GM18951 (cell line): ENCODE data around the gene OR52N4.
"Not testable (repeated sequence)": the region's sequence is repeated elsewhere in the genome, so short reads cannot be mapped to it uniquely, and the experiment has no call there.

Experiments
- POLR2A ChIP-seq: IDR thresholded peaks from 4 replicates; pipeline ENCODE4 v1.6.1; 2011; ENCODE audit warnings: mild to moderate bottlenecking; ENCODE audit not compliant: insufficient read length, insufficient read depth; ENCODE audit errors: extremely low read depth
- in situ Hi-C: fragments of 300-500 bp; cut with MboI; formaldehyde crosslinking; loops from one replicate; pipeline ENCODE4 v1.12.0; 2022; ENCODE audit warnings: low sequenced_read_pairs, mixed read lengths, inconsistent platforms; ENCODE audit not compliant: unreplicated experiment

OR52N4 gene

GRCh38 chr11:5753943-5754342 lies at the start of gene OR52N4:
Gene OR52N4 (plus strand): TSS chr11:5754243. CDS start chr11:5754741, 498 bp downstream.
- no peak for TF ChIP-seq POLR2A
- in situ Hi-C loops = no loop called here

DNA sequence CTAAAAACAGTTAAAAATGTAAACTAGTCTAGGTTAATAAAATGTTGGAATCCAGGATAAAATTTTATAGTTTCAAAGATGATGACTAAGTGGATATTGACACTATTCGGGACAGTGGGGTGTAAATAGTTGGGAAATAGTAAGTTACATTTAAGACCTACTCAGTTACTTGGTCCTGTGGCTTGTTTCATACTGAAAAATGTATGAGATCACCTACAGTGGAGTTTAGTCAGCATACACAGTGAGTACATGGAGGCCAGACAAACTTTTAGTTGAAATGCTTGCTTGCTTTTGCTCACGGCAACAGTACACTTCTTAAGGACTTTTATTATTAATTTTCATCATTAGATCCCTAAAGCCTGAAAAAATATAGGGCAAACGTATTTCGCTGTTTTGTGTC lies 48.4 kb upstream of the OR52N4 start:
- in situ Hi-C loops = no loop called here

GRCh38 chr11:5712507-5712906 lies 41.5 kb upstream of the OR52N4 start:
- no peak for TF ChIP-seq POLR2A

More for the DNA sequence above, 48.4 kb upstream of the OR52N4 start:
- no peak for TF ChIP-seq POLR2A

DNA sequence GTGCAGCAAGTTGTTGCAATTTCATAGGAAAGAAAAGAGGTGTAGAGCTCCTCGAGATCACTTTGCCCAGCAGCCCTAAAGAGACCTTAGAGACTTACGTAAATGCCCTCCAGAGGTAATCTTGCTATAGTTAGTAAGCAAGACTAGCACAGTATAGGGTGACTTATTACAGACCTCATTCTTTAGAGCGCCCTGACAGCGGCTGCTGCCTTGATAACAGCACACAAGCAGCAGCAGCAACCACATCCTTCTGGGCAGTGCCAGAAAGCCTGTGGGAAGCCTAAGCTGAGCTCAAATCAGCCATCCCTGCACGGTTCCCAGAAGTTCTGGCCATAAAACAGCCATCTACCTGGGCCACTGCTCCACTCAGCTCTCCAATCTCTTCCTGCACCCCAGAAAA lies 40.3 kb upstream of the OR52N4 start:
- no peak for TF ChIP-seq POLR2A
- in situ Hi-C loops = no loop called here

More at GRCh38 chr11:5712507-5712906, 41.5 kb upstream of the OR52N4 start:
- in situ Hi-C loops = no loop called here

- in situ Hi-C loops = not testable (repeated sequence)
Measured at GRCh38 chr11:5716518-5716917, 37.5 kb upstream of the OR52N4 start.

- in situ Hi-C loops = no loop called here
- no peak for TF ChIP-seq POLR2A
Measured at GRCh38 chr11:5719703-5720495, 34.1 kb upstream of the OR52N4 start.

- in situ Hi-C loops = no loop called here
- TF ChIP-seq POLR2A = no peak
Measured at GRCh38 chr11:5722622-5723021, 31.4 kb upstream of the OR52N4 start.

GRCh38 chr11:5726351-5726750 lies 27.7 kb upstream of the OR52N4 start:
- no peak for TF ChIP-seq POLR2A

GRCh38 chr11:5727691-5728090 lies 26.4 kb upstream of the OR52N4 start:
- no peak for TF ChIP-seq POLR2A
- in situ Hi-C loops = no loop called here

More at GRCh38 chr11:5726351-5726750, 27.7 kb upstream of the OR52N4 start:
- in situ Hi-C loops = no loop called here

GRCh38 chr11:5736396-5736795 lies 17.6 kb upstream of the OR52N4 start, which contains the start of gene OR56B1:
Gene OR56B1 (plus strand): TSS chr11:5736448. CDS start chr11:5736517, 69 bp downstream.
- TF ChIP-seq POLR2A = no peak
- in situ Hi-C loops = no loop called here

DNA sequence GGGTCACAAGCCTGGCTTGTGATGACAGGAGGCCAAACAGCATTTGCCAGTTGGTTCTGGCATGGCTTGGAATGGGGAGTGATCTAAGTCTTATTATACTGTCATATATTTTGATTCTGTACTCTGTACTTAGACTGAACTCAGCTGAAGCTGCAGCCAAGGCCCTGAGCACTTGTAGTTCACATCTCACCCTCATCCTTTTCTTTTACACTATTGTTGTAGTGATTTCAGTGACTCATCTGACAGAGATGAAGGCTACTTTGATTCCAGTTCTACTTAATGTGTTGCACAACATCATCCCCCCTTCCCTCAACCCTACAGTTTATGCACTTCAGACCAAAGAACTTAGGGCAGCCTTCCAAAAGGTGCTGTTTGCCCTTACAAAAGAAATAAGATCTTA lies 17.0 kb upstream of the OR52N4 start:
- no peak for TF ChIP-seq POLR2A
- in situ Hi-C loops = no loop called here

- in situ Hi-C loops = no loop called here
- TF ChIP-seq POLR2A = no peak
Measured at GRCh38 chr11:5737670-5738392, 16.2 kb upstream of the OR52N4 start.

GRCh38 chr11:5738431-5738830 lies 15.6 kb upstream of the OR52N4 start:
- no peak for TF ChIP-seq POLR2A
- in situ Hi-C loops = no loop called here

GRCh38 chr11:5746614-5747013 lies 7.4 kb upstream of the OR52N4 start:
- no peak for TF ChIP-seq POLR2A

GRCh38 chr11:5749836-5750235 lies 4.2 kb upstream of the OR52N4 start:
- in situ Hi-C loops = no loop called here
- TF ChIP-seq POLR2A = no peak

More at GRCh38 chr11:5746614-5747013, 7.4 kb upstream of the OR52N4 start:
- in situ Hi-C loops = no loop called here
